Smooth muscle cell of trachea (primary cell): ENCODE measurements around the gene MADD. TPM values are rescaled to one million over a fixed set of nuclear protein-coding genes. Genes with fewer than 3 reads are reported as not detected.

Experiments used
- total RNA-seq: library from RNA; depleted of rRNA; stranded (reverse); fragments of >200 nt; gene quantifications from 2 replicates; pipeline ENCODE4 v1.2.1, GENCODE V29; 2014

MADD gene
- total RNA-seq = 17.5 and 19.1 TPM in 2 replicates

DNA sequence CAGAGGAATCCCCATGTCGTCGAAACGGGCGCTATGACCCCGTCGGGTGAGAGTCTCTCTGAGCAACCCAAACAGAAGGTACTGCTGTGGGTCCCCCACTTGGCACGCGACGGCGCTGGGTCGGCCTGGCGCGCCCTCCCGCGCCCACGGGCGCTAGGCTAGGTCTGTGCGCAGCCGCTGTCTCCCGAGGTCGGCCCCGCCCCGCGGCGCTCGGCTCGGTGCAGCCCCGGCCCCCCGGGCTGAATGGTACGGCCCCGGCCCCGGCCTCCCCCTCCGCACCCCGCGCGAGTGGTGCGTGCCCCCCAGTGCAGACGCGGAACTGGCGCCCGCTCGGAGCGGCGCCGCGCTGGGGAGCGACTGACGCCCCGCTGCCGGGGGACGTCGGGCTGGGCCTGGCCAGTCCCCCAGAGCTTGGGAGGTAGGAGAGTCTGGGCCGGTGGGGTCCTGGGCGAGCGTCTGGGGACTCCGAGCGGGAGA is at the start of gene MADD:
TSS of gene MADD (plus strand) at position 305 of the 477 bp plus-strand sequence.

DNA sequence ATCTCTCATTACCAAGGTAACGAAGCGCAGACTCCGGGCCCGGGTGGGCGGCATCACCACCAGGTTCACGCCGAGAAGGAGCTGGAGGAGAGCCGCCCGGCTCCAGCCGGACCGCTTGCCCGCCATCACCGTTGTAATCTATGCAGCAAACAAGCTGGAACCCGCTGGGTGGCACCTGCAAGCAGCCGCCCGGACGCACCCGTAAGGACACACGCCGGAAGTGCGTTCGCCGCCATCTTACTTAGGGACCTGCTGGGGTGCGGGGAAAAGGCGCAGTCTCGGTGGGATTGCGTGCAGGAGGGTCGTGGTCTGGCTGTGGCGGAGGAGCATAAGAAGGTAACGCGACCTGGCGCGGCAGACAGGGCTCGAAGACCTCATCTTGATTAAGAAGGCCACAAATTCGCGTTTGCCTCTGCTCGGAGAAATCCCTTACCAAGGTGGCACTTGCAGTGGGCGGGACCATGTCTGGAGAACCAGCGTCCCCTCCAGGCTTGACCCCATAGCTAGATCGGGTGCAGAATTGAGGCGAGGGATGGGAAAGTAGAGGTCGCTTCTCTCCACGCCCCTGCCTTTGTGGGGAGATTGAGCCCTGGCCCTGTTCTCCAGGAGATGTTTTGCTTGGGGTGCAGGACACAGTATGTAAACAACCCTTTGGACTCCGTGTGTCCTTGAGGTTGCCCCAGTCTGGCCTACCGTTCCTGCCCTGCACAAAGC is 21.1 kb upstream of the MADD start, which contains the start of gene ACP2:
TSS of gene ACP2 (minus strand) at position 151 of the 714 bp plus-strand sequence. CDS start at position 126, 25 bp downstream.

DNA sequence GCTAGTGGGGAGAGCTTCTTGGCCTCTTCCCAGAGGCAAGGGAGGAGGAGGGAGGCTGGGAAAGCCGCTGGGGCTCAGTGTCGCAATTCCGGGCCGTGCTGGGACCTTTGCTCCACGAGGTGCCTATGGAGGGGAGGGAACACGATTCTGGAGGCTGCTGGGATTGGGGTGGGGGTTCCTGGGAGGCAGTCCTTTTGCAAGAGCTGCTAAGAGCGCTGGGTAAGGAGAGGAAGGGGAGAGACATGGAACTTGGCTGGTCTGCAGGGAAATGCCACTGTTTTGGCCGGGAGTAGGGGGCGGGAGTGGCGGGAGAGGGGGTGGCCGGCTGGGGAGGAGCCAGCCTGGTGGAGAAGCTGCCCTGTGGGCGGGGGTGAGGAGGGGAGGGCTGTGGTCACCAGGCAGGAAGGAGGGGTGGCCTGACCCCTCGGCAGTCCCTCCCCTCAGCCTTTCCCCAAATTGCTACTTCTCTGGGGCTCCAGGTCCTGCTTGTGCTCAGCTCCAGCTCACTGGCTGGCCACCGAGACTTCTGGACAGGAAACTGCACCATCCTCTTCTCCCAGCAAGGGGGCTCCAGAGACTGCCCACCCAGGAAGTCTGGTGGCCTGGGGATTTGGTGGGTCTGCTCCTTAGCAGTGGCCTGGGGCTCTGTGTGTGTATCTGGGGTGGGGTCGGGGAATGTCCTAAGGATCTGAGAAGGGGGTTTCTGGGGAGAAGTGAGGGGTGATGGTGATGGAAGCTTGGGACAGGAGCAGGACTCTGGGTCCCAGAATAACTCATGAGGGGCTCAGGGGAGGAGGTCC is 12.2 kb upstream of the MADD start, which contains the start of gene NR1H3:
TSS of gene NR1H3 (plus strand) at position 480 of the 800 bp plus-strand sequence. CDS start 1,221 bp downstream, outside the sequence.

DNA sequence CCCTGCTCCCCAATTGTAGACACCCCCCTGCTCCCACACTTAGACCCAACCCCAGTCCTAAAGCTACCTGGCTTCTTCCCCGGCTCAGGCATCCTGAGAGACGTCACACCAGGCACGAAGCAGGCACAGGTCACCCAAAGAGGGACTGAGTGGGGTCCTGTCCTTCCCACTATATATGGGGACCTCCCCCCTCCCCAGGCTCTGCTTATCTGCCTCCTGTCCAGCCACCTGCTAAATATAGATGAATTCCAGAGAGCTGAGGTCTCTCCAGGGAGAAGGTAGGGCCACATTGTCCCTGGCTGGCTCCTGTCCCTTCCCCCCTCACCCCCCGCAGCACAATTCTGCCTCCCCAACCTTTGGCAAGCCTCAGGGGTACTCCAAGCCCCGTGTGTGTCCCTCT is 82.6 kb downstream of the MADD start, which contains the start of gene MYBPC3:
TSS of gene MYBPC3 (minus strand) at position 147 of the 400 bp plus-strand sequence. CDS start at position 92, 55 bp downstream.

DNA sequence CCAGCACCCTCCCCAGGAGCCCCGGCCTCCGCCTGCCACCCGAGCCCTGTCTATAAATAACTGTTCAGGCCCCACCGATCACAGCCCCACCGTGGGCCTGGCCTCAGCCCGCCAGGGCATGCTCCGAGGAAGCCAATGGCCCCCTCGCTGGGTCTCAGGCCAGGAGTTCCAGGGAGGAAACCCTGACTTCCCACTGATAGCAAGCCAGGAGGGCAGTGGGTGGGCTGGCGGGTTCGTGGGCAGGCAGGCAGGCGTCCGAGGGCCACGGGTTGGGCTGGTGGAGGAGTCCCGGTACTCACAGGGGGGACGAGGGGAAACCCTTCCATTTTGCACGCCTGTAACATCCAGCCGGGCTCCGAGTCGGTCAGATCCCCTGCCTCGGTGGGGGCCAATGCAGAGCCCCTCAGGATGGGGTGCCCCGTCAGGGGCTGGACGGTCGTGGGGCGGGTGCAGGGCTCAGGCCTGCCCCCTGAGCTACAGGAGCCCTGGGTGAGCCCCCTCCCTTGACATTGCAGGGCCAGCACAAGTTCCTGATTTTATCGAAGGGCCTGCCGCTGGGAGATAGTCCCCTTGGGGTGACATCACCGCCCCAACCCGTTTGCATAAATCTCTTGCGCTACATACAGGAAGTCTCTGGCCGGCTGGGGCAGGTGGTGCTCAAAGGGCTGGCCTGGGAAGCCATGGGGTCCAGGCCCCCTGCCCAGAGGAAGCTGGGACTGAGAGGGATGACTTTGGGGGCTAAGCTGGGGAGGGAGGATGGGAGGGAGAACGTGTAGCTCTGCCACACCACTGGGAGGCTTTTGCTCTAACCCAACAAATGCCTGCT is 108.3 kb downstream of the MADD start, which contains the start of gene SPI1:
TSS of gene SPI1 (minus strand) at position 538 of the 826 bp plus-strand sequence. CDS start at position 344, 194 bp downstream.

Other genes starting within 250 kb of the MADD start
- gene ARFGAP2, start 93.3 kb upstream of the MADD start, total RNA-seq = 140 and 178 TPM in 2 replicates
- 31.3 and 34.1 TPM in 2 replicates for gene PACSIN3, start 83.7 kb upstream of the MADD start, total RNA-seq
- 55.6 and 61.2 TPM in 2 replicates for gene DDB2, start 55.2 kb upstream of the MADD start, total RNA-seq
- 26.6 and 35.2 TPM in 2 replicates for gene ACP2, start 21.3 kb upstream of the MADD start, total RNA-seq
- gene NR1H3, start 12.1 kb upstream of the MADD start, total RNA-seq = 25.9 and 51.8 TPM in 2 replicates
- gene MYBPC3, start 82.6 kb downstream of the MADD start, total RNA-seq = not detected in 2 replicates
- not detected in 2 replicates for gene SPI1, start 108.4 kb downstream of the MADD start, total RNA-seq
- gene SLC39A13, start 138.5 kb downstream of the MADD start, total RNA-seq = 84.9 and 147 TPM in 2 replicates
- gene PSMC3, start 156.3 kb downstream of the MADD start, total RNA-seq = 121 and 239 TPM in 2 replicates
- 0.17 TPM in 1 of 2 replicates, not detected in the other for gene RAPSN, start 179.0 kb downstream of the MADD start, total RNA-seq